Caco-2 (cell line): ENCODE data around the gene SMIM3. TPM values are rescaled to one million over a fixed set of nuclear protein-coding genes. Genes with fewer than 3 reads are reported as not detected.

Source experiments
- BruUV-seq: library from RNA; stranded (reverse); fragments of 400-500 nt; replicated peaks from 2 replicates; lab custom pipeline; 2021; lab: Mats Ljungman, UMichigan
- CTCF ChIA-PET: fragments of 300-600 bp; sonication (Branson Sonifier 250); formaldehyde crosslinking; loops from one replicate; lab custom pipeline; 2022; ENCODE audit warnings: antibody characterized with exemption; lab: Charles Lee
- POLR2A ChIA-PET: fragments of 300-600 bp; sonication (Branson Sonifier 250); formaldehyde crosslinking; loops from one replicate; lab custom pipeline; 2022; ENCODE audit warnings: antibody characterized with exemption; lab: Charles Lee
- DNase-seq, 2 experiments: peaks; one replicate each; pipeline versions ENCODE4 v3.0.0 to v3.0.0-alpha.2; 2020 to 2022
- H3K27me3 ChIP-seq: replicated peaks from 2 replicates; pipeline ENCODE4 v1.6.0; 2011; ENCODE audit warnings: low read length; ENCODE audit not compliant: control insufficient read depth, insufficient read depth
- H3K36me3 ChIP-seq: 2 replicates; pipeline ENCODE4 v1.5.1; 2011; ENCODE audit warnings: low read length; ENCODE audit not compliant: control insufficient read depth, insufficient read depth
- H3K4me1 ChIP-seq: fragments of 250-450 bp; sonication (Bioruptor Pico); 2 replicates; pipeline ENCODE4 v1.5.1; 2020; ENCODE audit warnings: mild to moderate bottlenecking
- H3K4me3 ChIP-seq: 2 replicates; pipeline ENCODE4 v1.5.1; 2011; ENCODE audit warnings: low read depth, mild to moderate bottlenecking, control low read depth, low read length
- H3K9me3 ChIP-seq: fragments of 250-450 bp; sonication (Bioruptor Pico); 2 replicates; pipeline ENCODE4 v1.5.1; 2020; ENCODE audit warnings: mild to moderate bottlenecking, moderate library complexity
- H3K27ac Mint-ChIP-seq: one replicate; pipeline ENCODE4 v1.8.0; 2022; ENCODE audit warnings: mixed read lengths; ENCODE audit not compliant: unreplicated experiment
- H3K27me3 Mint-ChIP-seq: one replicate; pipeline ENCODE4 v1.8.0; 2022; ENCODE audit warnings: mixed read lengths; ENCODE audit not compliant: insufficient read depth, unreplicated experiment
- H3K36me3 Mint-ChIP-seq: one replicate; pipeline ENCODE4 v1.8.0; 2022; ENCODE audit warnings: mild to moderate bottlenecking, mixed read lengths; ENCODE audit not compliant: insufficient read depth, unreplicated experiment
- H3K4me1 Mint-ChIP-seq: one replicate; pipeline ENCODE4 v1.8.0; 2022; ENCODE audit warnings: low read depth, mixed read lengths; ENCODE audit not compliant: unreplicated experiment
- H3K4me3 Mint-ChIP-seq: one replicate; pipeline ENCODE4 v1.8.0; 2022; ENCODE audit warnings: mild to moderate bottlenecking, moderate library complexity, mixed read lengths; ENCODE audit not compliant: unreplicated experiment
- H3K9me3 Mint-ChIP-seq: one replicate; pipeline ENCODE4 v1.8.0; 2022; ENCODE audit warnings: mixed read lengths; ENCODE audit not compliant: unreplicated experiment
- CTCF ChIP-seq, 2 experiments: fragments of 200-600 bp in 1 of 2; IDR thresholded peaks; 1 replicate in 1 of 2; 2 replicates in 1 of 2; pipeline versions ENCODE4 v1.5.1 to v1.8.0; 2011 to 2022; ENCODE audit warnings: antibody characterized with exemption in 1 of 2, control low read depth in 1 of 2, inconsistent platforms in 1 of 2, low read depth in 1 of 2, low read length in 1 of 2, mild to moderate bottlenecking in 1 of 2, moderate library complexity in 1 of 2; ENCODE audit not compliant: insufficient read depth in 1 of 2, severe bottlenecking in 1 of 2, unreplicated experiment in 1 of 2
- intact Hi-C: fragments of 100-400 bp; cut with micrococcal nuclease; formaldehyde crosslinking; loops from one replicate; pipeline ENCODE4 v1.10.0; 2022; ENCODE audit not compliant: unreplicated experiment
- total RNA-seq: library from RNA; stranded (reverse); gene quantifications from 2 replicates; pipeline ENCODE4 v1.2.3, GENCODE V29; 2022

The SMIM3 gene
- total RNA-seq, 1 experiment from 2014 or later: 19.4 TPM

GRCh38 chr5:150794927-150795326 lies 16.4 kb downstream of the SMIM3 start:
- no TSS peak for BruUV-seq
- CTCF ChIA-PET: no interaction called here
- no peaks in the 10 kb centered on the region for H3K4me1 Mint-ChIP-seq
- no peak for DNase-seq
- no peak overlapping the region for H3K4me3 Mint-ChIP-seq
- H3K9me3 ChIP-seq: no peaks in the 10 kb centered on the region
- H3K9me3 Mint-ChIP-seq: no peaks in the 10 kb centered on the region
- H3K36me3 Mint-ChIP-seq: peaks cover 6% of the 10 kb centered on the region
- TF ChIP-seq CTCF (IDR thresholded peaks at IDR 0.05; ENCODE audit: insufficient read depth in 1 of 2, low read depth in 1 of 2, low read length in 1 of 2, severe bottlenecking in 1 of 2, unreplicated experiment in 1 of 2): no peak
- intact Hi-C loops: no loop called here
- H3K27ac Mint-ChIP-seq: no peak overlapping the region
- POLR2A ChIA-PET: no interaction called here
- H3K36me3 ChIP-seq: no peaks in the 10 kb centered on the region
- no peaks in the 10 kb centered on the region for H3K4me1 ChIP-seq
- no peaks in the 10 kb centered on the region for H3K27me3 ChIP-seq
- H3K27me3 Mint-ChIP-seq: no peaks in the 10 kb centered on the region
- H3K4me3 ChIP-seq: no peak overlapping the region

- intact Hi-C loops: no loop called here
- POLR2A ChIA-PET: no interaction called here
- DNase-seq: no peak
- BruUV-seq: no TSS peak
- Histone ChIP-seq H3K4me1 (0 out of 2 replicates have a peak, but pooled peaks cover 6% of the 10 kb centered on the region), H3K36me3 (no peaks in the 10 kb centered on the region), H3K9me3 (no peaks in the 10 kb centered on the region), H3K27me3 (no peaks in the 10 kb centered on the region), H3K4me3 (no peak overlapping the region)
- Mint-ChIP-seq H3K27ac (no peak overlapping the region), H3K27me3 (no peaks in the 10 kb centered on the region), H3K9me3 (no peaks in the 10 kb centered on the region), H3K4me1 (peaks cover 6% of the 10 kb centered on the region), H3K4me3 (no peak overlapping the region), H3K36me3 (peaks cover 12% of the 10 kb centered on the region)
- TF ChIP-seq CTCF (IDR thresholded peaks at IDR 0.05; ENCODE audit: insufficient read depth in 1 of 2, low read depth in 1 of 2, low read length in 1 of 2, severe bottlenecking in 1 of 2, unreplicated experiment in 1 of 2): no peak
- CTCF ChIA-PET: interaction anchor here (0.7 kb wide), 1 partner anchor 18 kb away, joined by 4 read pairs; no protein-coding TSS in a partner anchor
Measured at GRCh38 chr5:150797384-150797783, 18.8 kb downstream of the SMIM3 start.

GRCh38 chr5:150801117-150801927 lies 22.8 kb downstream of the SMIM3 start:
- H3K9me3 ChIP-seq: no peaks in the 10 kb centered on the region; the same call in 1 of the 2 replicates
- Mint-ChIP-seq H3K4me3 (peak overlapping the region; percentile 76), H3K9me3 (peaks cover 37% of the 10 kb centered on the region), H3K36me3 (peaks cover 6% of the 10 kb centered on the region), H3K27ac (peak overlapping the region; percentile 69), H3K4me1 (peaks cover 6% of the 10 kb centered on the region), H3K27me3 (no peaks in the 10 kb centered on the region)
- POLR2A ChIA-PET: no interaction called here
- TF ChIP-seq CTCF (IDR thresholded peaks at IDR 0.05; ENCODE audit: insufficient read depth in 1 of 2, low read depth in 1 of 2, low read length in 1 of 2, severe bottlenecking in 1 of 2, unreplicated experiment in 1 of 2): peak; percentile 61
- 0 out of 2 replicates have a peak, but pooled peaks cover 6% of the 10 kb centered on the region for H3K4me1 ChIP-seq
- H3K36me3 ChIP-seq: no peaks in the 10 kb centered on the region
- peak overlapping the region; percentile 28 for H3K4me3 ChIP-seq
- peak in 1 of 2 experiments; percentile 76 for DNase-seq
- CTCF ChIA-PET: interaction anchor here (0.8 to 2.7 kb wide), 8 partner anchors 9 to 161 kb away, joined by 3 to 63 read pairs (median 3); partner anchors contain the start of genes DCTN4, IRGM, SMIM3 and SYNPO
- no peaks in the 10 kb centered on the region for H3K27me3 ChIP-seq
- intact Hi-C loops: loop anchor here (1.0 to 10.0 kb wide), 6 partner anchors 8 to 363 kb away; no protein-coding TSS in a partner anchor
- BruUV-seq: no TSS peak
